PC-3 (cell line): ENCODE data around the gene GNG8. TPM values are rescaled to one million over a fixed set of nuclear protein-coding genes. Genes with fewer than 3 reads are reported as not detected.

Source experiments
- ATAC-seq: fragments of 200-7000 bp; cut with Tn5 transposase; 2 replicates; pipeline ENCODE4 v1.9.1; 2020; ENCODE audit warnings: mild to moderate bottlenecking, moderate library complexity
- BruUV-seq: library from RNA; stranded (reverse); fragments of 400-500 nt; replicated peaks from 2 replicates; lab custom pipeline; 2021; lab: Mats Ljungman, UMichigan
- CTCF ChIA-PET: fragments of 300-600 bp; sonication (Branson Sonifier 250); formaldehyde crosslinking; loops from one replicate; lab custom pipeline; 2022; ENCODE audit warnings: antibody characterized with exemption; lab: Charles Lee
- POLR2A ChIA-PET: fragments of 300-600 bp; sonication (Branson Sonifier 250); formaldehyde crosslinking; loops from one replicate; lab custom pipeline; 2022; ENCODE audit warnings: antibody characterized with exemption; ENCODE audit not compliant: unreplicated experiment; lab: Charles Lee
- DNase-seq: peaks from one replicate; pipeline ENCODE4 v3.0.0-alpha.2; 2015
- H2AFZ ChIP-seq: fragments of 300-600 bp; sonication (generic); 2 replicates; pipeline ENCODE4 v1.6.0; 2016; ENCODE audit warnings: antibody characterized with exemption, low read length
- H3F3A ChIP-seq: fragments of 300-600 bp; sonication (generic); one replicate; pipeline ENCODE4 v1.6.0; 2017; ENCODE audit warnings: antibody characterized with exemption, low read length, control low read depth, mild to moderate bottlenecking; ENCODE audit not compliant: unreplicated experiment
- H3K27ac ChIP-seq: fragments of 300-600 bp; sonication (generic); 2 replicates; pipeline ENCODE4 v1.5.1; 2016; ENCODE audit warnings: mild to moderate bottlenecking, low read length
- H3K27me3 ChIP-seq: fragments of 300-600 bp; sonication (generic); 2 replicates; pipeline ENCODE4 v1.6.1; 2016; ENCODE audit warnings: low read length, mixed read lengths
- H3K36me3 ChIP-seq: fragments of 300-600 bp; sonication (generic); 2 replicates; pipeline ENCODE4 v1.6.1; 2016; ENCODE audit warnings: low read depth, mixed run types, low read length, mixed read lengths
- H3K4me1 ChIP-seq: fragments of 300-600 bp; sonication (generic); 2 replicates; pipeline ENCODE4 v1.5.1; 2016; ENCODE audit warnings: low read length; ENCODE audit not compliant: insufficient read depth
- H3K4me2 ChIP-seq: fragments of 300-600 bp; sonication (generic); 2 replicates; pipeline ENCODE4 v1.6.0; 2016; ENCODE audit warnings: low read length
- H3K4me3 ChIP-seq: fragments of 300-600 bp; sonication (generic); 2 replicates; pipeline ENCODE4 v1.5.1; 2016; ENCODE audit warnings: mild to moderate bottlenecking, low read length, mixed read lengths
- H3K79me2 ChIP-seq: fragments of 300-600 bp; sonication (generic); 2 replicates; pipeline ENCODE4 v1.6.1; 2017; ENCODE audit warnings: low read length, mixed read lengths
- H3K9ac ChIP-seq: fragments of 300-600 bp; sonication (generic); 2 replicates; pipeline ENCODE4 v1.6.0; 2016; ENCODE audit warnings: mild to moderate bottlenecking, low read length
- H3K9me2 ChIP-seq: fragments of 300-600 bp; sonication (generic); replicated peaks from 2 replicates; pipeline ENCODE4 v1.6.1; 2016; ENCODE audit warnings: mixed run types, low read length, mixed read lengths
- H3K9me3 ChIP-seq: fragments of 300-600 bp; sonication (generic); 2 replicates; pipeline ENCODE4 v1.6.1; 2016; ENCODE audit warnings: low read length, mixed read lengths
- H4K20me1 ChIP-seq: fragments of 300-600 bp; sonication (generic); 2 replicates; pipeline ENCODE4 v1.6.1; 2016; ENCODE audit warnings: low read length, mixed read lengths
- CTCF ChIP-seq: fragments of 300-600 bp; sonication (generic); conservative IDR thresholded peaks from 2 replicates; pipeline ENCODE4 v1.5.1; 2017; ENCODE audit warnings: antibody characterized with exemption, low read depth, mild to moderate bottlenecking, low read length
- EZH2 ChIP-seq: fragments of 300-600 bp; sonication (generic); IDR thresholded peaks from one replicate; pipeline ENCODE4 v1.6.1; 2017; ENCODE audit warnings: antibody characterized with exemption, mild to moderate bottlenecking, low read length; ENCODE audit not compliant: unreplicated experiment
- EZH2phosphoT487 ChIP-seq: fragments of 300-600 bp; sonication (generic); IDR thresholded peaks from 2 replicates; pipeline ENCODE4 v1.6.1; 2018; ENCODE audit warnings: mild to moderate bottlenecking, antibody characterized with exemption, low read length, borderline replicate concordance
- intact Hi-C: fragments of 100-400 bp; cut with micrococcal nuclease; formaldehyde crosslinking; loops from 2 replicates; pipeline ENCODE4 v1.9.0; 2023
- total RNA-seq: library from RNA; depleted of rRNA; stranded (reverse); fragments of >200 nt; gene quantifications from 2 replicates; pipeline ENCODE4 v1.2.3, GENCODE V29; 2014

Gene GNG8
- total RNA-seq, 1 experiment from 2014 or later, result not detected

GRCh38 chr19:46617601-46618000, 18.4 kb downstream of the GNG8 start:
- H3K36me3 ChIP-seq, result no peaks in the 10 kb centered on the region
- no peaks in the 10 kb centered on the region for H3K79me2 ChIP-seq
- no peaks in the 10 kb centered on the region for H3K9me3 ChIP-seq
- DNase-seq, result no peak
- no peaks in the 10 kb centered on the region for H3K9me2 ChIP-seq
- H3K27me3 ChIP-seq, result no peaks in the 10 kb centered on the region
- CTCF ChIA-PET, result interaction anchor here (0.5 to 1.2 kb wide), 3 partner anchors 10 to 136 kb away, joined by 3 to 16 read pairs (median 4); partner anchors contain the start of gene DACT3
- no peaks in the 10 kb centered on the region for H3K4me1 ChIP-seq
- H2AFZ ChIP-seq, result no peak overlapping the region
- no TSS peak for BruUV-seq
- H3K27ac ChIP-seq, result no peak overlapping the region
- H3K9ac ChIP-seq, result no peak overlapping the region
- H4K20me1 ChIP-seq, result no peaks in the 10 kb centered on the region
- no peak for ATAC-seq
- H3K4me2 ChIP-seq, result no peak overlapping the region
- POLR2A ChIA-PET, result no interaction called here
- no peak overlapping the region for H3K4me3 ChIP-seq
- TF ChIP-seq CTCF (no peak), EZH2 (no peak), EZH2phosphoT487 (no peak)
- no peaks in the 10 kb centered on the region for H3F3A ChIP-seq
- intact Hi-C loops, result no loop called here

GRCh38 chr19:46616631-46617322, 19.2 kb downstream of the GNG8 start:
- DNase-seq (peak; percentile 65), ATAC-seq (peak; percentile 72)
- H3K9me2 ChIP-seq, result no peaks in the 10 kb centered on the region
- no peak overlapping the region for H3K4me2 ChIP-seq
- H3K36me3 ChIP-seq, result no peaks in the 10 kb centered on the region
- H3K9me3 ChIP-seq, result no peaks in the 10 kb centered on the region
- no peak overlapping the region for H3K4me3 ChIP-seq
- H2AFZ ChIP-seq, result peak overlapping the region; percentile 34; the same call in 1 of the 2 replicates
- no peaks in the 10 kb centered on the region for H3K79me2 ChIP-seq
- no peaks in the 10 kb centered on the region for H3K4me1 ChIP-seq
- H4K20me1 ChIP-seq, result no peaks in the 10 kb centered on the region
- no peaks in the 10 kb centered on the region for H3F3A ChIP-seq
- POLR2A ChIA-PET, result no interaction called here
- no peak overlapping the region for H3K9ac ChIP-seq
- CTCF ChIA-PET, result interaction anchor here (0.5 to 1.2 kb wide), 3 partner anchors 11 to 137 kb away, joined by 3 to 16 read pairs (median 4); partner anchors contain the start of gene DACT3
- TF ChIP-seq EZH2 (no peak), CTCF (peak; percentile 69)
- intact Hi-C loops, result no loop called here
- H3K27me3 ChIP-seq, result no peaks in the 10 kb centered on the region
- BruUV-seq, result no TSS peak
- no peak overlapping the region for H3K27ac ChIP-seq

- H3K9me3 ChIP-seq, result no peaks in the 10 kb centered on the region
- H3K9me2 ChIP-seq, result no peaks in the 10 kb centered on the region
- intact Hi-C loops, result no loop called here
- no TSS peak for BruUV-seq
- H3K4me1 ChIP-seq, result no peaks in the 10 kb centered on the region
- H3K79me2 ChIP-seq, result no peaks in the 10 kb centered on the region
- H3K9ac ChIP-seq, result no peak overlapping the region
- no peaks in the 10 kb centered on the region for H3K27me3 ChIP-seq
- POLR2A ChIA-PET, result no interaction called here
- DNase-seq (no peak), ATAC-seq (no peak)
- no peak overlapping the region for H3K4me3 ChIP-seq
- CTCF ChIA-PET, result no interaction called here
- H3K36me3 ChIP-seq, result no peaks in the 10 kb centered on the region
- H3F3A ChIP-seq, result no peaks in the 10 kb centered on the region
- no peak overlapping the region for H2AFZ ChIP-seq
- TF ChIP-seq CTCF (no peak), EZH2 (no peak), EZH2phosphoT487 (no peak)
- no peaks in the 10 kb centered on the region for H4K20me1 ChIP-seq
- no peak overlapping the region for H3K4me2 ChIP-seq
- H3K27ac ChIP-seq, result no peak overlapping the region
These were observed 20.0 kb downstream of the GNG8 start for GRCh38 chr19:46615966-46616365.
